T follicular helper cell (primary cell): ENCODE measurements around the gene LARGE1.
"Not testable (repeated sequence)": the region's sequence is repeated elsewhere in the genome, so short reads cannot be mapped to it uniquely, and the experiment has no call there.

Experiments
- DNase-seq: peaks from one replicate; pipeline ENCODE4 v3.0.0-alpha.2; 2020; ENCODE audit warnings: low read depth

Gene LARGE1

DNA sequence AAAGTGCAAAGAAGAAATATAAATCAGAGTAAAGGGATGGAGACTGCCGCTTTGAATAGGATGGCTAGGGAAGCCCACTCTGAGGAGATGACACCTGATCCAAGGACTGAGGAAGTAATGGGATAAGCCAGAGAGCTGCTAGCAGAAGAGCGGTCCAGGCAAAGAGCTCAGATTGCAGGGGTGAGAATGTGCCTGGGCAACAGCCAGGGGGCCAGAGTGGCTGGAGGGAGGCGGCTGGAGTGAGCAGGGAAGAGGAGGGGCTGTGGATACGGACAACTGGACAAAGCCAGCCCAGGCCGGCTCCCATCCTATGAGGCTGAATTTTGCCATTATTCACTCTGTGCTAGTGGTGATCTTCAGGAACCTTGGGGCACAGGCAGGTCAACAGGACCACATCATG is 501.8 kb downstream of the LARGE1 start:
- no peak for DNase-seq

- DNase-seq, result no peak
Observed at GRCh38 chr22:33415401-33415800, 504.9 kb downstream of the LARGE1 start.

- no peak for DNase-seq
Observed at GRCh38 chr22:33409079-33409478, 511.2 kb downstream of the LARGE1 start.

GRCh38 chr22:33405194-33405593 is 515.1 kb downstream of the LARGE1 start:
- DNase-seq, result no peak

GRCh38 chr22:33404723-33405122 is 515.6 kb downstream of the LARGE1 start:
- no peak for DNase-seq

GRCh38 chr22:33402325-33402724 is 518.0 kb downstream of the LARGE1 start:
- DNase-seq, result no peak

DNA sequence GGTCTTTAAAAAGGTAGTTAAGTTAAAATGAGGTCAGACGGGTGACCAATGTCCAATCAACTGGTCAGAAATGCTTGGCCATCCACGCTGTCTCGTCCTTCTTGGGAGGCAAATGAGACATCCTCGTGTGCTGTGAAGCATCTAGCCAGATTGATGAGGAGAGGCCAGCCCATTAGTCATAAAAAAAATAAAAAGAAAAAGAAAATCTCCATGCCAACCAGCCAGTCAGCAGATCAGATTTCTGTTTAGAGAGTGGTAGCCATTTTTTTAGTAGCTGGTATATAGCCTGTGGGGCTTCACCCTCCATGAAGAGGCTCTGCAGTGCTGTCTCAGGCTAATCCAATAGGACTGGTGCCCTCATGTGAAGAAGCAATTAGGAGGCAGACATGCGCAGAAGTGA is 519.0 kb downstream of the LARGE1 start:
- DNase-seq, result no peak

- DNase-seq, result no peak
Observed at GRCh38 chr22:33400891-33401290, 519.4 kb downstream of the LARGE1 start.

GRCh38 chr22:33400061-33400840 is 520.0 kb downstream of the LARGE1 start:
- no peak for DNase-seq

GRCh38 chr22:33397381-33397907 is 522.8 kb downstream of the LARGE1 start:
- no peak for DNase-seq

GRCh38 chr22:33393432-33393831 is 526.8 kb downstream of the LARGE1 start:
- DNase-seq, result no peak

- DNase-seq, result no peak
Observed at GRCh38 chr22:33391298-33391697, 529.0 kb downstream of the LARGE1 start.

DNA sequence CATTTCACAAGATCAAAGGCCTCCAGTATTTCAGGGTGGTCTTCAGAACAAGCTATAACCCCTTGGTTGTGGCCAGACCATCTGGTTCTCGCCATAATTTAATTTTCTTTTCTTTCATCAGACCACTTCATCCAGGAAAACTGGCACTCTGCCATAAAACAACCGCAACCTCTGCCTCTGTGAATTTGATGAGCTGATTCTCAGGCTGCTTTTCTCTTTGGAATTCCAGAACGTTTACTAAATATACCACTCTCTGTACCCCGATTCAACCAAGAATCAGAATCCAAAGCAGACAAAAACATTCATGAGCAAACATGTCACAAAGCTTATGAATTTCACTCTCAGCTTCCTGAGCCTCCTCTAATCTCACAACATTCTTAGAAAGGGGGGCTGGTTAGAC is 530.3 kb downstream of the LARGE1 start:
- no peak for DNase-seq

DNA sequence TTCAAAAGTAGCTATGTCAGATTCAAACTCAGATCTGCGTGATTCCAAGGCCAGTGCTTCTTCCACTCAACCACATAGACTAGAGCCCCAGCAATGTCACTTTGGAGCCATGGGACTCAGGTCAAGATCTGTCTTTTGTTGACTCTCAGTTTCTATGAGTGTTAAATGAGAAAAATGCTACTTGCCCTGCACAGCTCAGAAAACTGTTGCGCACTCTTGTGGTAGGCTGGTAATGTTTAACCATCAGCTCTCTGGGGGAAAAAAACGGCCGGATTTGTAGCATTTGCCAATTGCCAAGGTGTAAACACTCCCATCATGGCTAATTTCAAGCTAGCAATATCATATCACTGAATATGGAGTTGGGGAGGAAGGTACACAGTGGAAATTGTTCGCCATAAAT is 534.0 kb downstream of the LARGE1 start:
- DNase-seq, result no peak

- no peak for DNase-seq
Observed at GRCh38 chr22:33385611-33386010, 534.7 kb downstream of the LARGE1 start.

DNA sequence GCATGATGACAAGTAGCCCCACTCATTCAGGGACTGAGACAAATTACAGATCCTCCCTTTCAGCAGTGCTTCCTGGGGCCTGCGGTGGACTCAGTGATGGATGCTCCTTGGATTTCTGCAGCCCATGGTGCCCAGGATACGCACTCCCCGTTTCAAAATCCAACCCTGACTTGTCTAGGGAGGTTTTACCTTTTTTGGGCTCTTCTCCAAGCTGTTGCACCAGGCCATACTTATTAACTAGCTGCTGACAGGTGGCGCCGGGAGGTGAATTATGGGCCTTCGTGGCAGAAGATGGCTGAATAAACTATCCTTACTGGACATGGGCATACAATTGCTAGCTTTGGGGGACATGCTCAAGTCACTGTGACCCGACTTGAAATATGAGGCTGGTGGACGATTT is 537.8 kb downstream of the LARGE1 start:
- no peak for DNase-seq

DNA sequence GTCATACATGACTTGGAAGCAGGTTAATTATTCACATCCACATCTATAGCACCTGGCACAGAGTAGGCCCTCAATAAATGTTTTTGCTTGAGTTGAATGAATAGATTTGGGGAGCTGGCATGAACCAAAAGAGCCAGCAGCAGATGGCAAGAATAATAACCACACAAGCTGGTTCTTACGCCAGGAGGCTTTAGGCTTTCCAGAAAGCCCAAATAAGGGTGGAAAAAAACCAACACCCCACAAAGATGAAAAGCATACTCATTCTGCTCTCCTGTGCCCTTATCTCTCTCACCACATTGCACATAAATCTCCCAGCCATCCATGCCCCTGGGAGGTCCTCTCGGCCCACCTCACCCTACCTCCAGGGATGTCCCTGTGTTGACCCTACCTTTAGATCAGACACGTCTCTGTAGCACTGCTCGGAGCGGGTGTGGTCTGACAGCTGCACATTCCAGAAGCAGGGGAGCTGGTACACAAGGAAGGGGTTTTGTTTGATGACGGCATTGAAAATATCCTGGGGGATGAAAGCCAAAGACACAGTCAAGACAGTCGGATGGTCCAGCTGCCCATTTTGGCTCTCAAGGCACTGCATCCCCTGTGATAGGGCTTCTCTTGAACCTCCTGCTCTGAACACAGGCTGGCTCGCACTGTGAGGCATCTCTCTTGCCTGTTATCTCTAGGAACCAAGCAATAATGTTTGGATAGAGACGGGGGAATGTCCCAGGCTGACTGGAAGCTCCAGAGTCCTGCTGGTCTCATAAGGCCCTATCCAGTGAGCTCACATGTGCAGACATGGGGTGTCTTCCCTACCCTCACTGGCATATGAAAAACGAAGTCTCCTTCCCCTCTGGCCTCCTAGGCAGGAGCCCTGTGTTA is 538.5 kb downstream of the LARGE1 start:
- no peak for DNase-seq

DNA sequence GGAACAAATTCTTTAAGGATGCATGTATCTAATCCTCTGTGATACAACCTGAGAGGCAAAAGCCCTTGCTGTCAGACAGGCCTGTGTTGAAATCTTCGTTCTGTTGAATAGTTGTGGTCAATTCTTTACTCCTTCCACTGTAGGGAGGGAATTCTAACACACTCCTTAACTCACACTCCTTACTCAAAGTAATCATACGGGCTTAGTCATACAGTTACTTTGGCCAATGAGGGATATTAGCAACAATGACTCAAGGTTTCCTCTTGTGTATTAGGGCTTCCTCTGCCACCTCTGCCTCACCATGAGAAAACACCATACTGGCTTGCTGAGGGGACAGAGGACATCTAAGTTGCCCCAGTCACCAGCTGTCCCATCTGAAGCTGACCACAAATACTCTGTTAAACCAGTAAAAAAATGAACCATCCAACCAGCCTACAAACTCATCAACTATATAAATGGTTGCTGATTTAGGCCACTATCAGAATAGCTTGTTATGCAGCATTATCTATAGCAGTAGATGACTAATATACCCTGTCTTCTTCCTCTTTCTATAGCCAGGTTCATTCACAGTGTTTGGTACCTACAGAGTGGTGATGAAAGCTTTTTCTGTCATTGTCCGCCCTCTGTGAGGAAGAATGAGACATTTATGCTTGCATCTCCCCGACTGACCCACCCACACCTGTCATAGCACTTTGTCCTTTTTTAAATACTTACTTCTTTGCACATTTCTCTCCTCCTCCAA is 539.3 kb downstream of the LARGE1 start:
- DNase-seq, result no peak

GRCh38 chr22:33379836-33380235 is 540.4 kb downstream of the LARGE1 start:
- no peak for DNase-seq

- no peak for DNase-seq
Observed at GRCh38 chr22:33372875-33373274, 547.4 kb downstream of the LARGE1 start.

GRCh38 chr22:33363256-33363655 is 557.0 kb downstream of the LARGE1 start:
- not testable (repeated sequence) for DNase-seq

- DNase-seq, result no peak
Observed at GRCh38 chr22:33362702-33363101, 557.6 kb downstream of the LARGE1 start.
